Erythroblast (primary cell): ENCODE data around the gene SLC25A11.

Experiments
- GATA1 ChIP-seq: IDR thresholded peaks from 2 replicates; pipeline ENCODE4 v1.6.1; 2011; ENCODE audit warnings: low read depth, mild to moderate bottlenecking, control low read depth, low read length, moderate library complexity
- POLR2A ChIP-seq: IDR thresholded peaks from 2 replicates; pipeline ENCODE4 v1.6.1; 2011; ENCODE audit warnings: mild to moderate bottlenecking, low read length

DNA sequence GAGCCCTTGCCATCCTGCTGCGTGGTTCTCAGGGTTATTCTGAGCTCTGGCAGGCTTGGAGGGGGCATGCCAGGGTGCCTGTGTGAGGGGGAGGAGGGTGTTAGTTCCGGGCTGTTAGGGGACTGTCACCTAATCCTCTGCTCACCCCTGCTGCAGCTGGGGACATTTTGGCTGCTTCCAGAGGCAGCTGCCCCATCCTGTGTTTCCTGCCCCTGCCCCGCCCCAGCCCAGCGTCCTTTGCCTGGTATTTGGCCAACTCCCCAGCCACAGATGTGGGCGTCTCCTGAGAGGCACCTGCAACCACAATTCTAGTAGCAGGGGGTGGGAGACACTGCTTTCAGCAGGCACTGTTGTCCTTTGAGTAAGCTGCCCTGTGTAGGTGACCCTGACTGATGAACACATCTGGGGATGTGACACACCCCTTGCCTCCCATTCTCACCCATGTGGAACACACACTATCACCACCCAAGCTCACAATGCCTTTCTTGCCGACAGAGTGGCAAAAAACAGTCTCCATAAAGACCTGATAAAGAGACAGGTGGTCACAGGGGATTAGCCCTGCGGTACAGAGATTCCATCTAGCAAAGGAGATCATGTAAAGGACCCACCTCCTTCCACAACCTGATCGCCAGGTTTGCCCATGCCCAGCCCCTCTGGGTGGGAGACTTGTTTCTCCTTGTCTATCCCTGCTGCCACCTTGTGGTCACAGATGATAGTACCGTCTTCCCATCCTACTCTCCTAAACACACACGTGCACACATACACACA, 36.6 kb downstream of the SLC25A11 start, which contains the start of gene CHRNE:
- TF ChIP-seq POLR2A (no peak), GATA1 (no peak)
